Progenitor cell of endocrine pancreas (in vitro differentiated cells): Measurements from ENCODE around the gene SEPTIN14. TPM values are rescaled to one million over a fixed set of nuclear protein-coding genes. Genes with fewer than 3 reads are reported as not detected.
A peak's percentile ranks its signal among the peaks of the same experiment; 100 is the strongest.
"Not testable (repeated sequence)": the region's sequence is repeated elsewhere in the genome, so short reads cannot be mapped to it uniquely, and the experiment has no call there.

ENCODE experiments used
- DNase-seq: peaks from one replicate; pipeline ENCODE4 v3.0.0; 2021; ENCODE audit warnings: low spot score; ENCODE audit not compliant: unreplicated experiment
- H3K27ac Mint-ChIP-seq: 2 replicates; pipeline ENCODE4 v1.8.0; 2021; ENCODE audit warnings: mild to moderate bottlenecking, moderate library complexity, mixed read lengths
- H3K27me3 Mint-ChIP-seq: 2 replicates; pipeline ENCODE4 v1.8.0; 2021; ENCODE audit warnings: mixed read lengths
- H3K36me3 Mint-ChIP-seq: 2 replicates; pipeline ENCODE4 v1.8.0; 2022; ENCODE audit warnings: mixed read lengths; ENCODE audit not compliant: insufficient read depth
- H3K4me1 Mint-ChIP-seq: 2 replicates; pipeline ENCODE4 v1.8.0; 2021; ENCODE audit warnings: low read depth, mixed read lengths
- H3K4me3 Mint-ChIP-seq: 2 replicates; pipeline ENCODE4 v1.8.0; 2021; ENCODE audit warnings: low read depth, mild to moderate bottlenecking, moderate library complexity, mixed read lengths
- H3K9me3 Mint-ChIP-seq: 2 replicates; pipeline ENCODE4 v1.8.0; 2021; ENCODE audit warnings: low read depth, mixed read lengths
- long read RNA-seq: library from polyadenylated mRNA; unstranded; transcript quantifications from one replicate; pipeline ENCODE4 v2.0.0, GENCODE V29; 2020
- total RNA-seq: library from RNA; stranded (reverse); gene quantifications from 2 replicates; pipeline ENCODE4 v1.2.1, GENCODE V29; 2021
- TF ChIP-seq, protein P1 (sequence below): fragments of 200-600 bp; sonication (generic); IDR thresholded peaks from one replicate; pipeline ENCODE4 v1.5.0; 2021; ENCODE audit warnings: antibody characterized with exemption, mild to moderate bottlenecking; ENCODE audit not compliant: unreplicated experiment

SEPTIN14 gene
- total RNA-seq = 0.07 TPM in 1 of 2 replicates, not detected in the other
- long read RNA-seq = 0 reads

DNA sequence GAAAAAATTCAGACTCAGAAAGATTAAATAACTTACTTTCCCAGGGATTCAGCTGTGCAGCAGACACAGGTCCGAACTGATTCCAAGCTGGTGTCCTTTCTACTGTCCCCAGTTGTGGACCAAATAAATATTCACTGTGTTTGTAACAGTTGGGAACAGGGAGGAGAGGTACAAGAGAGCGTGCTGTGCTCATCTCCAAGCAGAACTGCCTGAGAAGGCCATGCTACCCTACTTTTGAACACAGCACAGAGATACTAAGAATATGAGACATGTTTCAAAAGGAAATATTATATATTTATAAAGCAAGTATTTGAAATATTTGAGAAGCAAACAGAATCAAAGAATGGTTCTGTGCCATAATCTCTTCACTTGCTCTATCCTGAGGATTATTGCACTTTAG lies at the start of gene SEPTIN14:
SEPTIN14 (minus strand) TSS at position 101 of the 400 bp plus-strand sequence. CDS start 756 bp downstream, outside the sequence.
- not testable (repeated sequence) for H3K36me3 Mint-ChIP-seq, H3K4me3 Mint-ChIP-seq, H3K27ac Mint-ChIP-seq, H3K4me1 Mint-ChIP-seq, DNase-seq, H3K27me3 Mint-ChIP-seq
- H3K9me3 Mint-ChIP-seq = peaks cover 19% of the 10 kb centered on the region

DNA sequence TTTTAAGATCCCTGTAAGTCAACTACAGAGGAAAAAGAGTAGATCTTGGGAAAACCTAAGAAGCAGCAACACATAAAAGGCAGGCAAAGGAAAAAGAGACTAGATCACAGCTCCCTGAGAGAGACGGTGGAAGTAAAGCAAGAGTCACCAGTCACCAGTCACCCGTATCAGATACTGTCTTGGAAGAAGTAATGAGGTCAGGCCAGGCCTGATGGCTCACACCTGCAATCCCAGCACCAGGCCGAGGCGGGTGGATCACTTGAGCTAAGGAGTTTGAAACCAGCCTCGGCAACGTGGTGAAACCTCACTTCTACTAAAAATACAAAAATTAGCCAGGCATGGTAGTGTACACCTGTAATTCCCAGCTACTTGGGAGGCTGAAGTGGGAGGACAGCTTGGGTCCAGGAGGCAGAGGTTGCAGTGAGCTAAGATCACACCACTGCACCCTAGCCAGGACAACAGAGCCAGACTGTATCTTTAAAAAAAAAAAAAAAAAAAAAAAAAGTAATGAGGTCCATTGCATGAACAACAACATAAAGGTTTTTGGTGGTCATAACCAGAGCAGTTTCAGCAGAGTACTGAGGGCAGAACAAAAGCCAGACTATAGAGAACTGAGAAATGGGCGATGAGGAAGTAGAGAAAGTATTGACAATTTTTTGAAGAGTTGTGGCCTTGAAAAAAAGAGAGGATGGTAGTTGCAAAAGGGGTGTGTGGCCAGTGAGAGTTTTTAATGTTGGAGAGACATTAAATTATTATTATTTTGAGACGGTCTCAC lies 41.6 kb upstream of the SEPTIN14 start:
- no peak overlapping the region for H3K27ac Mint-ChIP-seq
- TF ChIP-seq, protein P1, sequence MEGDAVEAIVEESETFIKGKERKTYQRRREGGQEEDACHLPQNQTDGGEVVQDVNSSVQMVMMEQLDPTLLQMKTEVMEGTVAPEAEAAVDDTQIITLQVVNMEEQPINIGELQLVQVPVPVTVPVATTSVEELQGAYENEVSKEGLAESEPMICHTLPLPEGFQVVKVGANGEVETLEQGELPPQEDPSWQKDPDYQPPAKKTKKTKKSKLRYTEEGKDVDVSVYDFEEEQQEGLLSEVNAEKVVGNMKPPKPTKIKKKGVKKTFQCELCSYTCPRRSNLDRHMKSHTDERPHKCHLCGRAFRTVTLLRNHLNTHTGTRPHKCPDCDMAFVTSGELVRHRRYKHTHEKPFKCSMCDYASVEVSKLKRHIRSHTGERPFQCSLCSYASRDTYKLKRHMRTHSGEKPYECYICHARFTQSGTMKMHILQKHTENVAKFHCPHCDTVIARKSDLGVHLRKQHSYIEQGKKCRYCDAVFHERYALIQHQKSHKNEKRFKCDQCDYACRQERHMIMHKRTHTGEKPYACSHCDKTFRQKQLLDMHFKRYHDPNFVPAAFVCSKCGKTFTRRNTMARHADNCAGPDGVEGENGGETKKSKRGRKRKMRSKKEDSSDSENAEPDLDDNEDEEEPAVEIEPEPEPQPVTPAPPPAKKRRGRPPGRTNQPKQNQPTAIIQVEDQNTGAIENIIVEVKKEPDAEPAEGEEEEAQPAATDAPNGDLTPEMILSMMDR = no peak
- peaks cover 11% of the 10 kb centered on the region for H3K9me3 Mint-ChIP-seq
- H3K27me3 Mint-ChIP-seq = no peaks in the 10 kb centered on the region
- H3K4me3 Mint-ChIP-seq = no peak overlapping the region
- no peaks in the 10 kb centered on the region for H3K4me1 Mint-ChIP-seq
- no peak for DNase-seq
- H3K36me3 Mint-ChIP-seq = peaks cover 38% of the 10 kb centered on the region

DNA sequence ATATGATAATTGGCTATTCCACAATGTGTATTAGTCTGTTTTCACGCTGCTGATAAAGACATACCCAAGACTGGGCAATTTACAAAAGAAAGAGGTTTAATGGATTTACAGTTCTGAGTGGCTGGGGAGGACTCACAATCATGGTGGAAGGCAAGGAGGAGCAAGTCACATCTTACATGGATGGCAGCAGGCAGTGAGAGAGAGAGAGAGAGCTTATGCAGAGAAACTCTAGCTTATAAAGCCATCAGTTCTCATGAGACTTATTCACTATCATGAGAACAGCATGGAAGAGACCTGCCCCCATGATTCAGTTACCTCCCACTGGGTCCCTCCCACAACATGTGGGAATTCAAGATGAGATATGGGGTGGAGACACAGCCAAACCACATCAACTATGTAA lies 38.5 kb upstream of the SEPTIN14 start:
- peaks cover 21% of the 10 kb centered on the region for H3K9me3 Mint-ChIP-seq
- H3K4me3 Mint-ChIP-seq, H3K4me1 Mint-ChIP-seq, H3K27me3 Mint-ChIP-seq, H3K27ac Mint-ChIP-seq, DNase-seq: not testable (repeated sequence)
- H3K36me3 Mint-ChIP-seq = peaks cover 39% of the 10 kb centered on the region

DNA sequence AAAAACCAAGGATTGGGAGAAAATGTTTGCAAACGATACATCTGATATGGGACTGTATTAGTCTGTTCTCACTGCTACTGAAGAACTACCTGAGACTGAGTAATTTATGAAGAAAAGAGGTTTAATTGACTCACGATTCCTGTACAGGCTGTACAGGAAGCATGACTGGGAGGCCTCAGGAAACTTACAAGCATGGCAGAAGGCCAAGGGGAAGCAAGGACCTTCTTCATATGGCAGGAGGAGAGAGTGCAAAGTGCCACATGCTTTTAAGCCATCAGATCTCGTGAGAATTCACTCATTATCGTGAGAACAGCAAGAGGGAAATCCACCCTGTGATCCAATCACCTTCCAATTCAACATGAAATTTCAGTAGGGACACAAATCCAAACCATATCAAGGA lies 35.7 kb upstream of the SEPTIN14 start:
- peaks cover 21% of the 10 kb centered on the region for H3K9me3 Mint-ChIP-seq

DNA sequence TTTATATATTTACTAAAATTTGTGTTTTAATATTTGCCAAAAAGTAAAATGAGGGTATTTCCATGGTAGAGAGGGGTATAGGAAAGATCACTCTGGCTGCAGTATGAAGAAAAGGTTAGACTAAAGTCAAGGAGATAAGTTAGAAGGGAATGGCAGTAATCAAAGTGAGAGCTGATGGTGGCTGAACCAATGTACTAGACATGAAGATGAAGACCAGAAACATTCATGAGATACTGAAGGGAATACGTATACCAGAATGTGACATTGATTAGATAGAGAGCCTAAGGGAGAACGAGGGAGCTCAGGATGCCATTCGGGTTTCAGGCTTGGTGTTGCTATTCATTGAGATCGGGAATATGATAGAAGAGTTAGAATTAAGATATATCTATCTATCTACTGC lies 32.5 kb upstream of the SEPTIN14 start:
- Mint-ChIP-seq H3K9me3 (peaks cover 13% of the 10 kb centered on the region), H3K27ac (no peak overlapping the region), H3K27me3 (no peaks in the 10 kb centered on the region), H3K36me3 (peaks cover 29% of the 10 kb centered on the region), H3K4me3 (no peak overlapping the region), H3K4me1 (no peaks in the 10 kb centered on the region)
- DNase-seq = no peak
- TF ChIP-seq, protein P1 = no peak

More for the DNA sequence above, 35.7 kb upstream of the SEPTIN14 start:
- DNase-seq = no peak
- no peaks in the 10 kb centered on the region for H3K4me1 Mint-ChIP-seq
- H3K4me3 Mint-ChIP-seq = no peak overlapping the region
- TF ChIP-seq, protein P1 = no peak
- no peak overlapping the region for H3K27ac Mint-ChIP-seq
- H3K27me3 Mint-ChIP-seq = no peaks in the 10 kb centered on the region
- H3K36me3 Mint-ChIP-seq = peaks cover 43% of the 10 kb centered on the region

DNA sequence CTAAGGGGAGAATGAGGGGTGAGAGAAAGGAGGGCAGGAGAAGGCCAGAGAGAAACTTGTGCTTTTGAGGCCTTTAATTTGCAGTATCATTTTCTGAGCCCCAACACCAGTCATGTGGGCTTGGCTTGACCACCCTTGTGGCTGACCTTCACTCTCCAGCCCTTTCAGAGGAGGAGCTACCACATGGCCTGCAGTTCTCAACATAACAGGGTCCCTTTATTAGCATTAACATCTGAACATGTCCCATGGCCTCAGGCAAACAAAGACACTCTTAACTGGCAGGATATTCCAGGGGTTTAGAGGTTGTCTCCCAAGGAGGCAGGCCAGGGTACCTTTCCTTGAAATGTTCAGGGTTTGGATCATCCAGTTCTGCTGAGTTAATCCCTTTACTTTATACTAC lies 31.4 kb upstream of the SEPTIN14 start:
- Mint-ChIP-seq H3K27me3 (no peaks in the 10 kb centered on the region), H3K27ac (no peak overlapping the region), H3K9me3 (peaks cover 11% of the 10 kb centered on the region), H3K4me3 (no peak overlapping the region), H3K4me1 (no peaks in the 10 kb centered on the region), H3K36me3 (peaks cover 26% of the 10 kb centered on the region)
- no peak for DNase-seq
- TF ChIP-seq, protein P1 = no peak

DNA sequence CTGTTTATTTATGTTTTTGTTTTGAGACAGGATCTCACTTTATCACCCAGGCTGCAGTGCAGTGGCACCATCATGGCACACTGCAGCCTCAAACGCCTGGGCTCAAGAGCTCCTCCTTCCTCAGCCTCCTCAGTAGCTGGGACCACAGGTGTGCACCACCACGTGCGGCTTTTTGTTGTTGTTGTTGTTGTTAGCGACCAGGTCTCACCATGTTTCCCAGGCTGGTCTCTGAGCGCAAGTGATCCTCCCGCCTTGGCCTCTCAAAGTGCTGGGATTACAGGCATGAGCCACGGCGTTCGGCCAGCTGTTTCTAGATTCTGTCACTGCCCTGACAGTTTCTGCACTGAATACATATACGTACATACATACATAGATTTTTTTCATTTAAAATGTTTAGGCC lies 25.8 kb upstream of the SEPTIN14 start:
- not testable (repeated sequence) for H3K36me3 Mint-ChIP-seq, H3K27me3 Mint-ChIP-seq, H3K4me1 Mint-ChIP-seq, DNase-seq, H3K9me3 Mint-ChIP-seq
- H3K4me3 Mint-ChIP-seq = peak overlapping the region; percentile 82
- H3K27ac Mint-ChIP-seq = peak overlapping the region; percentile 95
